ENCODE measurements around the gene GALC.

DNA sequence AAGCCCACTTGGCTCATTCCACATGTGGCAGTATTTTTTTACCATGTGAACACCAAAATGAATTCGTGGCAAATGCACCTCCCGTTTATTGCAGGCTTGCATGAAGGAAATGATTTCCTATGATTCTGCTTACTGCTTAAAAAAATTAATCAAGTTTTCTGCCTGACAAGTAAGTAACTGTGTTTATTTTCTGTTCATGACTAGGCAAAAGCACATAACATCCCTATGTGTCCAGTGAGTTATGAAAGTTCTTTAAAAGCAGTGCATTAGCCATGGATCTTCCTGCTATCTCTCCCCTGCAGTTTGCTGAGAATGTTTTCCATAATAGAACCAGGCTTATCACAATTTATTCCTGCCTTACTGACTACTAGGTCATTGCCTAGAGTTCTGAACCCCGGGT, 32.3 kb upstream of the GALC start:
- TF ChIP-seq POLR2A (IDR thresholded peaks at IDR 0.05) = no peak
- TF ChIP-seq, protein P1, sequence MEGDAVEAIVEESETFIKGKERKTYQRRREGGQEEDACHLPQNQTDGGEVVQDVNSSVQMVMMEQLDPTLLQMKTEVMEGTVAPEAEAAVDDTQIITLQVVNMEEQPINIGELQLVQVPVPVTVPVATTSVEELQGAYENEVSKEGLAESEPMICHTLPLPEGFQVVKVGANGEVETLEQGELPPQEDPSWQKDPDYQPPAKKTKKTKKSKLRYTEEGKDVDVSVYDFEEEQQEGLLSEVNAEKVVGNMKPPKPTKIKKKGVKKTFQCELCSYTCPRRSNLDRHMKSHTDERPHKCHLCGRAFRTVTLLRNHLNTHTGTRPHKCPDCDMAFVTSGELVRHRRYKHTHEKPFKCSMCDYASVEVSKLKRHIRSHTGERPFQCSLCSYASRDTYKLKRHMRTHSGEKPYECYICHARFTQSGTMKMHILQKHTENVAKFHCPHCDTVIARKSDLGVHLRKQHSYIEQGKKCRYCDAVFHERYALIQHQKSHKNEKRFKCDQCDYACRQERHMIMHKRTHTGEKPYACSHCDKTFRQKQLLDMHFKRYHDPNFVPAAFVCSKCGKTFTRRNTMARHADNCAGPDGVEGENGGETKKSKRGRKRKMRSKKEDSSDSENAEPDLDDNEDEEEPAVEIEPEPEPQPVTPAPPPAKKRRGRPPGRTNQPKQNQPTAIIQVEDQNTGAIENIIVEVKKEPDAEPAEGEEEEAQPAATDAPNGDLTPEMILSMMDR (IDR thresholded peaks at IDR 0.05) = no peak
